ENCODE results near the gene UMPS. TPM values are rescaled to one million over a fixed set of nuclear protein-coding genes. Genes with fewer than 3 reads are reported as not detected.

UMPS gene
- total RNA-seq, 1 donor from 2014 or later, result 31.3 TPM

DNA sequence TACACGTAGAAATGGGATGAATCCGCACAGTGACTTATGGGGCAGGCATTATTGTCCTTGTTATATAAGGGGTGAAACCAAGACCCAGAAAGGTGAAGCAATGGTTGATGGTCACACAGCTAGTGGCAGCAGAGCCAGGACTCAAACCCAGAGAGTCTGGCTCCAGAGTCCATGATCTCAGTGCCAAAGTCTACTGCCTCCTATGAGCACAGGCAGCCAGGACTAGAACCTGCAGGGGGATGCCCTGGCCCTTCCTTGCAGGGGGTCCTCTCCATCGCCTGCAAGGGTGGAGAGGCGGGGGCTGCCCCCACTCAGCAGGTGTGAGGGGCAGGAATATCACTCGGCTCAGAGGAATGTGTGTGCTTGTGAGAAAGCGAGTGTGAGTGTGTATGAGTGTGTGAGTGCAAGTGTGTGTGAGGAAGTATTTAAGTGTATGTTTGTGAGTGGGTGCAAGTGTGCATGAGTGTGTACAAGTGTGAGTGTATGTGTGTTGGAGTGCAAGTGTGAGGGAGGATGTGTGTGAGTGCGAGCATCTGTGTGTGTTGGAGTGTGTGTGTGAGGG is 44.7 kb downstream of the UMPS start:
- peaks cover 3% of the 10 kb centered on the region for H3K36me3 ChIP-seq (ENCODE audit: control insufficient read depth, insufficient read depth, low read length)
- FAIRE-seq (peak; percentile 62), DNase-seq (ENCODE audit: low read depth) (no peak)
- no peaks in the 10 kb centered on the region for H3K27me3 ChIP-seq (ENCODE audit: control insufficient read depth, insufficient read depth, low read length)
- H3K4me3 ChIP-seq (ENCODE audit: low read depth, low read length), result no peak overlapping the region
- TF ChIP-seq, protein P1, sequence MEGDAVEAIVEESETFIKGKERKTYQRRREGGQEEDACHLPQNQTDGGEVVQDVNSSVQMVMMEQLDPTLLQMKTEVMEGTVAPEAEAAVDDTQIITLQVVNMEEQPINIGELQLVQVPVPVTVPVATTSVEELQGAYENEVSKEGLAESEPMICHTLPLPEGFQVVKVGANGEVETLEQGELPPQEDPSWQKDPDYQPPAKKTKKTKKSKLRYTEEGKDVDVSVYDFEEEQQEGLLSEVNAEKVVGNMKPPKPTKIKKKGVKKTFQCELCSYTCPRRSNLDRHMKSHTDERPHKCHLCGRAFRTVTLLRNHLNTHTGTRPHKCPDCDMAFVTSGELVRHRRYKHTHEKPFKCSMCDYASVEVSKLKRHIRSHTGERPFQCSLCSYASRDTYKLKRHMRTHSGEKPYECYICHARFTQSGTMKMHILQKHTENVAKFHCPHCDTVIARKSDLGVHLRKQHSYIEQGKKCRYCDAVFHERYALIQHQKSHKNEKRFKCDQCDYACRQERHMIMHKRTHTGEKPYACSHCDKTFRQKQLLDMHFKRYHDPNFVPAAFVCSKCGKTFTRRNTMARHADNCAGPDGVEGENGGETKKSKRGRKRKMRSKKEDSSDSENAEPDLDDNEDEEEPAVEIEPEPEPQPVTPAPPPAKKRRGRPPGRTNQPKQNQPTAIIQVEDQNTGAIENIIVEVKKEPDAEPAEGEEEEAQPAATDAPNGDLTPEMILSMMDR (IDR thresholded peaks at IDR 0.05; ENCODE audit: insufficient read depth, low read length, severe bottlenecking), result no peak

DNA sequence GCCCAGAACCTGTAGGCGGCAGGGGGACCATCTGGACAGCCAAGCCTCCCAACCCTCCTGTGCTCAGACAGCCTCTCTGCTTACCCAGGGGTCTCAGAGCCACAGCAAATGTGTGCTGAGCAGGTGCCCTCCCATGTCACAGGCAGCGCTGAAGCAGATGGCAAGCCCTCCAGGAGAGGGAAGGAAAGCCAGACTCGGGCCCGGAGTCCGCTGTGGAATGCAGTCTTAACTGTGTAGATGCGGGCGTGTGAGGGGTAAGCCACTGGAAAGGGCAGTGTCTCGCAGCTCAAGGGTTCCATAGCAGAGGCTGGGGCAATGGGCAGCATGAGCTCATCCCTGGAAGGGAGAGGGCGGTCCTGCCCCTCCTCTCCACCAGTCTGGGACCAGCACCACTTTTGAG is 45.6 kb downstream of the UMPS start:
- Histone ChIP-seq H3K36me3 (ENCODE audit: control insufficient read depth, insufficient read depth, low read length) (peaks cover 3% of the 10 kb centered on the region), H3K4me3 (ENCODE audit: low read depth, low read length) (no peak overlapping the region), H3K27me3 (ENCODE audit: control insufficient read depth, insufficient read depth, low read length) (no peaks in the 10 kb centered on the region)
- FAIRE-seq, result no peak
- DNase-seq (ENCODE audit: low read depth), result no peak
- TF ChIP-seq, protein P1 (IDR thresholded peaks at IDR 0.05; ENCODE audit: insufficient read depth, low read length, severe bottlenecking), result no peak

DNA sequence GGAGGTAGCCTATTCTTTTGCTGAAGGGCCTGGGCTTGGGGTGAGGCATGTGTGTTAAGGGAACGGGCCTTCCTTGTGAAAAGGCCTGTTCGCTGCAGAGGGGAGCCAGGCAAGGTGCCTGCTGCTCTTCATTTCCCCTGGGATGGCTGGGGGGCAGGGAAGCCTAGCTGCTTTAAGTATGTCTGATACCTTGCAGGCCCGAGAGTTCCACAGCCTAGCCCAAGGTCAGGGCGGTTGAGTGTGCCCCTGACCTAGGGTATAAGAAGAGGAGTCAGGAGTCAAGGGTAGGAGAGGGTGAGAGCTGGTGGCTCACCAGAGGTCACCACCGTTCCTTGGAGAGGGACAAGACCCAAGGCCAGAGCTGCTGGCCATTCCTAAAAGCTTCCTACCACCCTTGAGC is 46.6 kb downstream of the UMPS start:
- no peak overlapping the region for H3K4me3 ChIP-seq (ENCODE audit: low read depth, low read length)
- no peak for FAIRE-seq
- H3K36me3 ChIP-seq (ENCODE audit: control insufficient read depth, insufficient read depth, low read length), result peaks cover 3% of the 10 kb centered on the region
- TF ChIP-seq, protein P1 (IDR thresholded peaks at IDR 0.05; ENCODE audit: insufficient read depth, low read length, severe bottlenecking), result no peak
- no peak for DNase-seq (ENCODE audit: low read depth)
- no peaks in the 10 kb centered on the region for H3K27me3 ChIP-seq (ENCODE audit: control insufficient read depth, insufficient read depth, low read length)

DNA sequence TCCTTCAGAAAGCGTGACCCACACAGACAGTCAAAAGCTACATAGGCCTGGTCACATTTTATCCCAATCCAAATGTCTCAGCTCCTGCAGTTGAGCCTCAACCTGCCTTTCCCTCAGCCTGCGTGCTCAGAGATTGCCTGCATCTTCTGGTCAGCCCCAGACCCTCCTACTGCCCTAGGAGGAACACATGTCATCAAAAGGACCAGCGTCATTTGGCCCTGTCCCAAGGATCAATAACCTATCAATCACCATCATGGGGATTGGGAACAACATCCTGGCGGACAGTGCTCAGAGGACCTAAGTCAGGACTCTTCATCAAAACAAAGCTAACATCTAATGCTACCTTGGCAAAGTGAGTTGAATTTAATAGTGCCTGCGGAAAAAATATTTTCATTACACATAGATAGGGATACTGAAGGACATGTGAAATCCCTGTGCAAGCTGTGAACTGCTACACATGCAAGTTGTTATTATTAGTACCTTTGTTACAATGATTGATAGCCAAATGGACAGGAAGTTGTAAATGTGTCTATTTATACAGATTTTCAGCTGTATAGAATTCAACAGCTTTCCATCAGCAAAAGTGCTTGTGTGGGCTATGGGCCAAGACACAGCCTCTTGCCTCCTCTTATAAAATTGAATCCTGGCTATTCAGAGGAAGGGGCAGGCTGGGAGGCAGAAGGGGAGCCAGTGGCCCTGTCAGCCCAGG is 47.7 kb downstream of the UMPS start:
- peaks cover 2% of the 10 kb centered on the region for H3K36me3 ChIP-seq (ENCODE audit: control insufficient read depth, insufficient read depth, low read length)
- FAIRE-seq (peak; percentile 62), DNase-seq (ENCODE audit: low read depth) (no peak)

DNA sequence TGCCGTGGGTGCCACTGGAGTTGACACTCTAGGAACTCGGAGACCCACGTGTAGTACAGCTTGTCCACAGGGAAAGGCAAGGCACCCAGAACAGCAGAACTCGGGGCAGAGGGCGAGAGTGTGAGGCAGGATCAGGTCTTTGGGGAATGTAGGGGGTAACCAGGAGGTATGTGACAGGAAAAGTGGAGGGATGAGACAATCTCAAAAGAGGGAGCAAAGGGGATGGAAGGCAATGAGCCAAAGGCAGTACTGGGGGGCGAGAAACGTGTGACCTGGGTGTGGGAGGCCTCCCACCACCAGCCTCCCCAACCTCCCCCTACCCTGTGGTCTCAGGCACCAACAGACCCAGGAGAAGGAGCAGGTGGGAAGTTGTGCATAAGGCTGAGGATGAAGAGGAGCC is 48.9 kb downstream of the UMPS start:
- no peaks in the 10 kb centered on the region for H3K27me3 ChIP-seq (ENCODE audit: control insufficient read depth, insufficient read depth, low read length)
- DNase-seq (ENCODE audit: low read depth) (no peak), FAIRE-seq (no peak)
- H3K36me3 ChIP-seq (ENCODE audit: control insufficient read depth, insufficient read depth, low read length), result peaks cover 1% of the 10 kb centered on the region
- H3K4me3 ChIP-seq (ENCODE audit: low read depth, low read length), result no peak overlapping the region
- TF ChIP-seq, protein P1 (IDR thresholded peaks at IDR 0.05; ENCODE audit: insufficient read depth, low read length, severe bottlenecking), result no peak

More for the DNA sequence above, 47.7 kb downstream of the UMPS start:
- no peak overlapping the region for H3K4me3 ChIP-seq (ENCODE audit: low read depth, low read length)
- H3K27me3 ChIP-seq (ENCODE audit: control insufficient read depth, insufficient read depth, low read length), result no peaks in the 10 kb centered on the region
- TF ChIP-seq, protein P1 (IDR thresholded peaks at IDR 0.05; ENCODE audit: insufficient read depth, low read length, severe bottlenecking), result no peak

Data from bronchial epithelial cell (primary cell).